Panc1 (cell line): ENCODE data around the gene IFT172.
"Not testable (repeated sequence)": the region's sequence is repeated elsewhere in the genome, so short reads cannot be mapped to it uniquely, and the experiment has no call there.

Experiments used
- CTCF ChIP-seq: fragments of 450-650 bp; IDR thresholded peaks from 2 replicates; pipeline ENCODE4 v1.5.1; 2017; ENCODE audit warnings: mild to moderate bottlenecking
- POLR2AphosphoS5 ChIP-seq: IDR thresholded peaks from 2 replicates; pipeline ENCODE4 v1.6.1; 2012; ENCODE audit warnings: mild to moderate bottlenecking, low read depth, low read length, moderate library complexity

GRCh38 chr2:27425039-27425438 is 64.5 kb downstream of the IFT172 start:
- not testable (repeated sequence) for TF ChIP-seq POLR2AphosphoS5, CTCF
